Iris pigment epithelial cell (primary cell): Measurements from ENCODE around the gene SLC22A23.
A peak's percentile ranks its signal among the peaks of the same experiment; 100 is the strongest.

Source experiments
- DNase-seq: peaks from one replicate; pipeline ENCODE4 v3.0.0-alpha.2; 2011; ENCODE audit warnings: low read depth

The SLC22A23 gene

GRCh38 chr6:3240595-3240994 is 216.3 kb downstream of the SLC22A23 start:
- DNase-seq, result no peak

- no peak for DNase-seq
Observed at GRCh38 chr6:3239110-3239830, 217.6 kb downstream of the SLC22A23 start.

DNA sequence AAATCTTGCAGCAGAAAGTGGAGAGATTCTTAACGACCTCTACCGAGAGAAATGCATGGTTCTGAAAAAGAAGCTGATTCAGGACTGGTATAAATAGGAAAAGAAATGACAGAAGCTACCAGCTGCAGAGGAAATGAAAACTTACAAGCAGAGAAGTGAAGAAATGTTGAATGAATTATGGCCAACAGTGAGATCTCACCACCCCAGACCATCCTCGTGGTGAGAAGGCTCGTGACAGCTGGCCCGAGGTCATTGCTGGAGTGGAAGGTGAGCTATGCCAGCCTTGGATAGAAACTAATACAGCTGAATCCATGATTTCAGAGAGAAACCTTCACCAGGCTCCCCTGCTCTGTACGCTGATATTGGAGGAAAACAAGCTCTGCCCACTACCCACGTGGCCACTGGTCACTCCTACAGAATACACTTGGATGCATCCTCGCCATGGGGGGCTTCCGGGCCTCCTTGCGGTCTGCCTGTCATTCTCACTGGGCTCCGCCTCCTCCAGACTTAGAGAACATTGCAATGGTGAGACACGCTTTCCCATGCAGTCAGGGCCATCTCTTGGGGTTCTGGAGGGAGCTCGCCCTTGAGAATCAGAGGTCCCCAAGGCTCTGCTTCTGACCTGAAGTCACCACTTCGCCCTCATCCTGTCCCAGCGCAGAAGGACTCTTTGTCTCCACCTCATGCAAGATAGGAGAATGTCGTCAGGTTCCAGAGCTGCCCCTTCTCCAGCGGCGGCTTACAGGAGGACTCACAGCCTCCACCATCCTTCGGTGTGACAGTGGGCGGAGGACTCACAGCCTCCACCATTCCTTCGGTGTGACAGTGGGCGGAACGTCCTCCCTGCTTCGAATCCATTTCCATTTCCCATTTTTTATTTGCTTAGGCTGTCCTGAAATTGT is 218.8 kb downstream of the SLC22A23 start:
- no peak for DNase-seq

DNA sequence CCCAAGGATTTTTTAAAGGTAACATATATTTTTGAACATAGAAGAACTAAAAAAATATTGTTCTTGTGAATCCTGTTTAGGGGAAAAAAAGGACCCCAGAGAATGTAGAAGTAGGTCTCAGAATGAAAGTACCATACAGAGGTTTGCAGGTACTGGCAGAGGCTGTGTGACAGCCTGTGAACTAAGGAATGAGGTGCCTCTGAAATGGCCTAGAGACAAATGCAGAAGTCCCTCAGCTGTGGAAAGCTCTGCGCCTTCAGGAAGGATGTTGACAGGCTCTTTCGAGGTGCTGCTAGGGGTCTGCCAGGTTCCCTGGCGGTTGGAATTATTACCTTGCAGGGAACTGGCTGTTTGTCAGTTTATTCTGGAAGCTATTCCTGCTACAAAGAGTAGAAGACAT is 220.8 kb downstream of the SLC22A23 start:
- no peak for DNase-seq

DNA sequence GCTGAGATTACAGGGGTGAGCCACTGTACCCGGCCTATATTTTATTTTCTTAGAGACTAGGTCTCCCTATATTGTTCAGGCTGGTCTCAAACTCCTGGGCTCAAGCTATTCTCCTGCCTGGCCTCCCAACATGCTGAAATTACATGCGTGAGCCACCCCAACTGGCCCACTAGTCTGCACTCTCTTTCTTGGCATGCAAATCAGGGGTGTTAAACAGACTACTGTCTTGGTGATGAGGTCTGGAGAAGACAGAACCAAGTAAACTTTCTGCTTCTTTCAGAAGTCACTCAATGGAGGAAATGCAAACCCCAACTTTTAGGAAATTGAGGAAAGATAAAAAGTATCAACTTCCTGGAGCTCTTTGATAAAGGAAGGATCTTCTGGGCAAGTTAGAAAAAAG is 221.4 kb downstream of the SLC22A23 start:
- no peak for DNase-seq

DNA sequence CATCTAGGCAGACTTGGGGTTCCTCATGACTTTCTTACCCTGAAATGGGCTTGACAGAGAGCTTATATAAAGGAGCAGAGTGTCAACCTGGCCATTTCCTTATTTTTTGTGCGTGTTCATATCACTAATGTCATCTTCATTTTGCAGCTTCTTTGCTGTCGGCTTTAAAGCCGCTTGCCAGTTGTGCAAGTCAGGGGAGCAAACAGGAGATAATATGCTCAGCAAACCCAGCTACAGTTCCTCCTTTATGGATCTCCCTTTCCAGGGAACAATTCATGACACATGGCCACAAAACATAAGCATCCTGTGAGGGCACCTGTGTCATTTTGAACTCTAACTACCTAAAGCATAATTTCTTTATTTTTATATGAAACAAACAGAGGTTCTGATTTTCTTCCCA is 222.9 kb downstream of the SLC22A23 start:
- no peak for DNase-seq

- DNase-seq, result no peak
Observed at GRCh38 chr6:3233321-3233720, 223.5 kb downstream of the SLC22A23 start.

DNA sequence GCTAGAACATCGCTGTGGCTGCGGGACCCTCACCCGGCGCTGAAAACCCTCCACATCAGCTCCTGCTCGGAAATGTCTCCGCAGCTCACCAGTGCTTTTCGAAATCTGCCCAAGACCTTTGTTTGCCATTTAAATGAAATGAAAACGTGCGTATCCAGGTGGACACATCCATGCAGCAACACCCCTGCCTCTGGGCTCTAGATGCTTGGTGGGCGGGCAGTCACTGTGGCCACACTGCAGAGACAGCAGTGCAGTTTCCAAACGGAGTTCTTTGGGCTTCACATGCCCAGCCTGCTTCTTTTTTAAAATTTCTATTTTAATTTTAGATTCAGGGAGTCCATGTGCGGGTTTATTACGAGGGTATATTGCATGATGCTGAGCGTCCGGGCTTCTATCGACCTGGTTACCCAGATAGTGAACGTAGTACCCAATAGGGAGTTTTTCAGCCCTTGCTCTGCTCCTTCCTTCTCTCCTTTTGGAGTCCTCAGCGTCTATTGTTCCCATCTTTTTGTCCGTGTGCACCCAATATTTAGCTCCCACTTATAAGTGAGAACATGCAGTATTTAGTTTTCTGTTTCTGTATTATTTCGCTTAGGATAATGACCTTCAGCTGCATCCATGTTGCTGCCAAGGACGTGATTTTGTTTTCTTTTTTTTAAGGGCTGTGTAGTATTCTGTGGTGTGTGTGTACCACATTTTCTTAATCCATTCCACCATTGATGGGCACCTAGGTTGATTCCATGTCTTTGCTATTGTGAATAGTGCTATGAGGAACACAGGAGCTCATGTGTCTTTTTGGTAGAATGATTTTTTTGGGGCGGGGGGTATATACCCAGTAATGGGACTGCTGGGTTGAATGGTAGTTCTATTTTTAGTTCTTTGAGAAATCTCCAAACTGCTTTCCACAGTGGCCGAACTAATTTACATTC is 224.6 kb downstream of the SLC22A23 start:
- DNase-seq, result no peak

DNA sequence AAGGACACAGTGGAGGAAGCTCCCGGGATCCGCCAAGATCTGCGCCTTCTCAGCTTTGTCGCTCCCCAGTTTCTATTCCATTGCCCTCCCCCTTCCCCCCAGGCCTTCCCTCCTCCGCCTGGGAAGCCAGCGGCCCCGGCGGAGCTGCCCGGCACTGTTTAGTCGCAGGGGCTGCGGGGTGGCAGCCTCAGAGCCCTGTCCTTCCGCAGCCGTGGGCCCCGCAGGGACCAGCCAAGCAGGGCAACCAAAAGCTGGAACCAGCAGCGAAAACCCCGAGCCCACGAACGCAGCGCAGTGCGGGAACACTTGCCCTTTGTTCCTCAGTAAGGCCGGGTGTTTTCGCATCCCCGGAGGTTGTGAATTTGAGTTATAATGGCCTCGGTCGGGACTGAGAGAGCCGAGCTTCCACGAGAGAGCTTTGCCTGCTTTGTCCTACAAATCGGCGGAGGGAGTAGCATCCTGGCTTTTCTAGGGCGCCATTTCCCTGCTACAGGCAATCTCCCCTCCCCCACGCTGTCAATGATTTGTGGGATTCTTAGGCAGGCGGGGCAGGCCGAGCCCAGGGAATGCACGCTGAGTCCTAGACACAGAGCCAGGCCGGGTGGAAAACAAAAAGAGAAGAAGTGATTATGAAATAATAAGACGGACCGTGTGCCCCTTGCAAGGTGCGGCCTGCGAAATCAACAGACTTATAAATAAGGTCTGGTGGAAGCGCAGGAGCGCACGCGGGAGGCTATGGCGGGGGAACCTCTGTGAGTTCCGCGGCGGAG is 225.4 kb downstream of the SLC22A23 start:
- DNase-seq, result peak; percentile 83

- peak; percentile 67 for DNase-seq
Observed at GRCh38 chr6:3230900-3231246, 226.0 kb downstream of the SLC22A23 start.

- DNase-seq, result no peak
Observed at GRCh38 chr6:3230256-3230882, 226.5 kb downstream of the SLC22A23 start.

DNA sequence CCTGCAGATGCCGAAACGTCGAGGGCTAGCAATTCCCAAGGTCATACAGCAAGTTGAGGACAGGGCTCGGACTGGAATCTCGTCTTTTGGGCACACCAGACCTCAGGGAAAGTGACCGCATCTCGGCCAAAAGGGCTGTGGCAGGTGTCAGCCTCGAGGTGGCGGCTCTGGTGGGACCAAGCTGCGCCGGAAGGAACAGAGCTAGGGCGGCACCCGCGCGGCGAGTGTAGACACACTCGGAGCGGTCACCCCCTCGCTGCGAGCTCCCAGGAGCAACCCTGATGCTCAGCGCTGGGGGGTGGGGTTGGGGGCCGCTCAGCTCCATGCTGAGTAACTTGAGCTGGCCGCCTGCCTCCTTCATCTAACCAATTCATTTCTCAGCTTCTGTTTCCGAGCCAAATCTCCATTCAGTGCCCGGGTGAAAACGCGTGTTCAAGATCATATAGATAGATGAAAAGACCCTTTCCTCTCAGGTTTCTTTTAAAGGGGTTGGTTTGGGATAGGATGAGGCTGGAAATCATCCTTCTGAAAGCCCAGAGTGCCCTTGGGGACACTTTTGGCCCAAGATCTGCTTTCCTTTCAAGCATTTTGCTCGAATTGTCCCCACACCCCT is 227.2 kb downstream of the SLC22A23 start:
- DNase-seq, result peak; percentile 45

DNA sequence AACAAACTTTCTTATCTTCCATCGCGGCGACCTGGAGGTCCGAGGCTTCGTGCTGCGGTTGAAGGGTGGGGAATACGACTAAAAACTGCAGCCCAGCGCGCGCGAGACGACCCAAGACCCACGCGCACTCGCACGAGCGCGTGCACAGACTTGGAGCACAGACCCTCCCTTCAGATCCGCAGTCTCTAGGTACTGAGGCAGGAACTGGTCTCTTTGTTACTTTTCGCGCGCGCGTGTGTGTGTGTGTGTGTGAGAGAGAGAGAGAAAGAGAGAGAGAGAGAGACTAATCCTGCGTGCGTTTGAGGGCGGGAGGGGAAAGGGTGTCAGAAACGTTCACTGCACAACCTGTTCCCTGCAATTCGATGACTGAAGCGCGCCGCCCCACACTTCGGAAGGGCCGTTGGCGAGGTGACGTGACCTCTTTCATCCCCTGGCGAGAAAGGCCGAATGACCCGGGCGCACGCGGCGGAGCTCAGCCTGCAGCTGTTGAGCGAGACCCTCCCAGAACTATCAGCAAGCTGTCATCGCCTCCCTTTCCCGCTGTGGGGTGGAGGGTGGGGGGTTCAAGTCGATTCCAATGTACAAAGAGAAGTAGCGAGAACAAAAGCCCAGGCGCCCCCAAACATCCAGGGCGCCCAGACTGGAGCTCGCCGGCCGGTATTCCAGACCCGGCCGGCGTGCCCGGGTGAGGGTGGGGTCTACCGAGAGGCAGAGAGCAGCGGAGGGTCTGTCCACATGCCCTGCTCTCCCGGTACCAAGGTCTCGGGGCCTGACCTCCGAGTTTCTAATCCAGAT is 227.9 kb downstream of the SLC22A23 start:
- DNase-seq, result no peak

- DNase-seq, result no peak
Observed at GRCh38 chr6:3228046-3228671, 228.7 kb downstream of the SLC22A23 start.

DNA sequence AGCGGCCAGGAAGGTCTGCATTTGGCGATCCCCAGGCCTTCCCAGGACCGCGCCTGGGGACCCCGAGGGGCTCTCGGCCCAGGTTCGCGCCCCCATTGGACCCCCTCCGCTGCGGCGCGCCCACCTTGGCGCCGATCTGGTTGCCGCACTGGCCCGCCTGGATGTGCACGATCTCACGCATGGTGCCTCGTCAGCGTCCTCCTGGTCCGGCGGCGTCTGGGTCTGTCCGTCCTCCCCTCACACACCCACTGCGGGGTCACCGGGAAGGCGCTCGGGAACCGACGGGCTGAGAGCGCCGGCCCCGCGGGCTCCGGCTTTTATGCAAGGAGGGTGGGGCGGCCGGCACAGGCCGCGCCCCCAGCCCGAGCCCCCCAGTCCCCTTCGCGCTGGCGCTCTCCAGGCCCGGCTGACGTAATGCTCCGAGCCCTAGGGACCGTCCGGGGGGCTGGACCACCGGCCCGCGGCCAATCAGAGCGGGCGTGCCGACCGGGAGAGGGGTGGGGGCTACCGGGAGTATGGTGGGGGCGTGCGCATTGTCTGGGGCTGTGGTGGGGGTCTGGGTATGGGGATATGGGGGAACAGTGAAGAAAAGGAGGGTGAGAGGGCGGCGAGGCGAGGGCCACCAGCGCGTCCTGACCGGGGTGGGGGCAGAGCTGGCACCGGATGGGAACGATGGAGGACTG is 229.3 kb downstream of the SLC22A23 start, which contains the start of gene TUBB2B:
Gene TUBB2B, minus strand, starts transcription at position 291 of the 683 bp plus-strand sequence. Its CDS starts 110 bp downstream, at position 181.
- DNase-seq, result peak; percentile 63

GRCh38 chr6:3226481-3227362 is 230.1 kb downstream of the SLC22A23 start:
- peak; percentile 75 for DNase-seq

DNA sequence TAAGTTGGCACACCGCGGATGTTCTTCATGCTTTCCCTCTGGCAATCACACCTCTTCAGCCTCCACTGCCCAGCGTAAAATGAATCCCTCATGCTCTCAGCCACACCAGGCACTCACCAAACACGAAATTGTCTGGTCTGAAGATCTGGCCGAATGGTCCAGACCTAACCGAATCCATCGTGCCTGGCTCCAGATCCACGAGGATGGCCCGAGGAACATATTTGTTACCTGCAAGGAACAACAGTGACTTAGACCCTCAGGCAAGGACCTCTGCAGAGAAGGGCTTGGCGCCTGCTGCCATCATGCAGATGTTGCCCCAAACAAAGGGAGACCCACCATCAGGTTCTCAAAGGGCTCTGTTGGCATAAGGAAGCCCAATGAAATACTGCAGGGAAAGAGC is 230.8 kb downstream of the SLC22A23 start:
- DNase-seq, result no peak
